K562 (cell line): ENCODE results near the gene TENT4B. TPM values are rescaled to one million over a fixed set of nuclear protein-coding genes. Genes with fewer than 3 reads are reported as not detected.
A peak's percentile ranks its signal among the peaks of the same experiment; 100 is the strongest.

ENCODE experiments used
- CAMTA2 ChIP-seq: fragments of 250-450 bp; sonication (Bioruptor Pico); conservative IDR thresholded peaks from 2 replicates; pipeline ENCODE4 v1.5.1; 2022
- IRF1 ChIP-seq: sonication (generic); formaldehyde crosslinking; IDR thresholded peaks from 2 replicates; pipeline ENCODE4 v1.8.0; 2022; ENCODE audit warnings: missing genetic modification reagents, mild to moderate bottlenecking, borderline replicate concordance
- RREB1 ChIP-seq: fragments of 250-450 bp; sonication (Bioruptor Pico); IDR thresholded peaks from 2 replicates; pipeline ENCODE4 v1.4.0; 2020
- SIX5 ChIP-seq, 2 experiments: IDR thresholded peaks; 2 replicates each; pipeline ENCODE4 v1.6.1; 2011; ENCODE audit warnings: low read length in 2 of 2, borderline replicate concordance in 1 of 2, low read depth in 1 of 2, mild to moderate bottlenecking in 1 of 2, moderate library complexity in 1 of 2; ENCODE audit not compliant: insufficient read depth in 1 of 2
- SMAD4 ChIP-seq: fragments of 250-450 bp; sonication (Bioruptor Pico); conservative IDR thresholded peaks from 2 replicates; pipeline ENCODE4 v1.8.0; 2021; ENCODE audit warnings: inconsistent platforms, mild to moderate bottlenecking, moderate library complexity
- ZNF121 ChIP-seq: sonication (generic); formaldehyde crosslinking; conservative IDR thresholded peaks from 2 replicates; pipeline ENCODE4 v1.8.0; 2022; ENCODE audit warnings: missing genetic modification reagents
- ZNF77 ChIP-seq: fragments of 250-450 bp; sonication (Bioruptor Pico); IDR thresholded peaks from 2 replicates; pipeline ENCODE4 v1.5.0; 2020
- polyA plus RNA-seq, 8 experiments: library from polyadenylated mRNA; depleted of rRNA in 4 of 8; stranded (reverse) in 5 of 8; unstranded in 3 of 8; fragments of >200 nt; fragmentation: Nextera tagmentation in 2 of 8; fragmentation: Illumina TruSeq in 1 of 8; extraction: Ambion mirVana in 2 of 8; extraction: Trizol in 1 of 8; gene quantifications; 2 replicates each; pipeline versions ENCODE4 v1.2.1 to v1.2.3, GENCODE V29; 2011 to 2014; ENCODE audit warnings: inconsistent platforms in 1 of 8, missing spikeins in 1 of 8
- total RNA-seq, 7 experiments: library from RNA; depleted of rRNA in 6 of 7; stranded (reverse); fragments of >200 nt in 6 of 7; fragmentation: Illumina TruSeq in 2 of 7; extraction: Trizol in 2 of 7; gene quantifications; 2 replicates each; pipeline versions ENCODE4 v1.2.1 to v1.2.3, GENCODE V29; 2011 to 2021; ENCODE audit warnings: low replicate concordance in 1 of 7
- TF ChIP-seq, protein P1 (sequence below): fragments of 200-600 bp; sonication (generic); IDR thresholded peaks from one replicate; pipeline ENCODE4 v1.6.1; 2012; ENCODE audit warnings: mild to moderate bottlenecking, low read depth, low read length, inconsistent platforms

TENT4B gene
- total and polyA plus RNA-seq, 9 of the 15 experiments (the other 6 are each of a cell fraction or from before 2014, with no cell fraction given) = 5.2 to 8.4 (median 7.0) TPM

DNA sequence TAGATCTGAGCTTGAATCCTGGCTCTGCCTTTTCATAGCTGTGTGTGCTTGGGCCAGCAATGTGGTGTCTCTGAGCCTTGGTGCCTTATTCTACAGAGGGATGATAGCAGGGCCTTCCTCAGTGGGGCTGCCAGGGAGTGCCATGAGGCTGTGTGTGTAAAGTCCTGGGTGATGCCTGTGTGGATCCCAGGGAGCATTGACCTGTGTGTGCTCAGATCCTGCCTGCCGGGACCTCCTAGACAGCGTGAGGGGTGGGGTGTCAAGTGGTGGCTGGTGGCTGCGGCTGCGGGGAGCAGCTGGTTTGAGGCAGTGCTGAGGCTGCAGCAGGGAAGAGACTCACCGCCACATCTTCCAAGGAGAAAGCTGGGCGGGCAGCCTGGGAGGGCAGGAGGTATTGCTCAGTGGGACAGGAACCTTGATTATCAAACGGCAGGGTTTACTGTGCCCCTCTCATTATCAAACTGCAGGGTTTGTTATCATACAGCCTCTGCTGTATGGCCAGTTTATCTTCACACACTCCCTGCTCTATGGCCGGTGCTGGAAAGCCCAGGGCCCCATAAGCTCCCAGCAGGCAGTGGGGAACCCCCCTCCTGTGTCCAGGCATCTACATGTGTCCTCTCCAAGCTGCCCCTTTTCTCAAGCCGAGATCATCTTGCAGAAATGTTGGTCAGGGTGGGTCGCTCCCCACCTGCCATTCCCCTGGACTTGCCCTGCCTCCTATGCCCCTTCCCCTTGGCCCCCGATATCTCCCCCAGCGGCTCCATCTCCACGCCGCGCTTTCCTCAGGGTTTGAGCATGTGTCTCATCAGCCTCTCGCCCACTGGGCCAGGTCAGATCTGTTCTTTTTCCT lies 110.2 kb downstream of the TENT4B start (continued):
- TF ChIP-seq, protein P1, sequence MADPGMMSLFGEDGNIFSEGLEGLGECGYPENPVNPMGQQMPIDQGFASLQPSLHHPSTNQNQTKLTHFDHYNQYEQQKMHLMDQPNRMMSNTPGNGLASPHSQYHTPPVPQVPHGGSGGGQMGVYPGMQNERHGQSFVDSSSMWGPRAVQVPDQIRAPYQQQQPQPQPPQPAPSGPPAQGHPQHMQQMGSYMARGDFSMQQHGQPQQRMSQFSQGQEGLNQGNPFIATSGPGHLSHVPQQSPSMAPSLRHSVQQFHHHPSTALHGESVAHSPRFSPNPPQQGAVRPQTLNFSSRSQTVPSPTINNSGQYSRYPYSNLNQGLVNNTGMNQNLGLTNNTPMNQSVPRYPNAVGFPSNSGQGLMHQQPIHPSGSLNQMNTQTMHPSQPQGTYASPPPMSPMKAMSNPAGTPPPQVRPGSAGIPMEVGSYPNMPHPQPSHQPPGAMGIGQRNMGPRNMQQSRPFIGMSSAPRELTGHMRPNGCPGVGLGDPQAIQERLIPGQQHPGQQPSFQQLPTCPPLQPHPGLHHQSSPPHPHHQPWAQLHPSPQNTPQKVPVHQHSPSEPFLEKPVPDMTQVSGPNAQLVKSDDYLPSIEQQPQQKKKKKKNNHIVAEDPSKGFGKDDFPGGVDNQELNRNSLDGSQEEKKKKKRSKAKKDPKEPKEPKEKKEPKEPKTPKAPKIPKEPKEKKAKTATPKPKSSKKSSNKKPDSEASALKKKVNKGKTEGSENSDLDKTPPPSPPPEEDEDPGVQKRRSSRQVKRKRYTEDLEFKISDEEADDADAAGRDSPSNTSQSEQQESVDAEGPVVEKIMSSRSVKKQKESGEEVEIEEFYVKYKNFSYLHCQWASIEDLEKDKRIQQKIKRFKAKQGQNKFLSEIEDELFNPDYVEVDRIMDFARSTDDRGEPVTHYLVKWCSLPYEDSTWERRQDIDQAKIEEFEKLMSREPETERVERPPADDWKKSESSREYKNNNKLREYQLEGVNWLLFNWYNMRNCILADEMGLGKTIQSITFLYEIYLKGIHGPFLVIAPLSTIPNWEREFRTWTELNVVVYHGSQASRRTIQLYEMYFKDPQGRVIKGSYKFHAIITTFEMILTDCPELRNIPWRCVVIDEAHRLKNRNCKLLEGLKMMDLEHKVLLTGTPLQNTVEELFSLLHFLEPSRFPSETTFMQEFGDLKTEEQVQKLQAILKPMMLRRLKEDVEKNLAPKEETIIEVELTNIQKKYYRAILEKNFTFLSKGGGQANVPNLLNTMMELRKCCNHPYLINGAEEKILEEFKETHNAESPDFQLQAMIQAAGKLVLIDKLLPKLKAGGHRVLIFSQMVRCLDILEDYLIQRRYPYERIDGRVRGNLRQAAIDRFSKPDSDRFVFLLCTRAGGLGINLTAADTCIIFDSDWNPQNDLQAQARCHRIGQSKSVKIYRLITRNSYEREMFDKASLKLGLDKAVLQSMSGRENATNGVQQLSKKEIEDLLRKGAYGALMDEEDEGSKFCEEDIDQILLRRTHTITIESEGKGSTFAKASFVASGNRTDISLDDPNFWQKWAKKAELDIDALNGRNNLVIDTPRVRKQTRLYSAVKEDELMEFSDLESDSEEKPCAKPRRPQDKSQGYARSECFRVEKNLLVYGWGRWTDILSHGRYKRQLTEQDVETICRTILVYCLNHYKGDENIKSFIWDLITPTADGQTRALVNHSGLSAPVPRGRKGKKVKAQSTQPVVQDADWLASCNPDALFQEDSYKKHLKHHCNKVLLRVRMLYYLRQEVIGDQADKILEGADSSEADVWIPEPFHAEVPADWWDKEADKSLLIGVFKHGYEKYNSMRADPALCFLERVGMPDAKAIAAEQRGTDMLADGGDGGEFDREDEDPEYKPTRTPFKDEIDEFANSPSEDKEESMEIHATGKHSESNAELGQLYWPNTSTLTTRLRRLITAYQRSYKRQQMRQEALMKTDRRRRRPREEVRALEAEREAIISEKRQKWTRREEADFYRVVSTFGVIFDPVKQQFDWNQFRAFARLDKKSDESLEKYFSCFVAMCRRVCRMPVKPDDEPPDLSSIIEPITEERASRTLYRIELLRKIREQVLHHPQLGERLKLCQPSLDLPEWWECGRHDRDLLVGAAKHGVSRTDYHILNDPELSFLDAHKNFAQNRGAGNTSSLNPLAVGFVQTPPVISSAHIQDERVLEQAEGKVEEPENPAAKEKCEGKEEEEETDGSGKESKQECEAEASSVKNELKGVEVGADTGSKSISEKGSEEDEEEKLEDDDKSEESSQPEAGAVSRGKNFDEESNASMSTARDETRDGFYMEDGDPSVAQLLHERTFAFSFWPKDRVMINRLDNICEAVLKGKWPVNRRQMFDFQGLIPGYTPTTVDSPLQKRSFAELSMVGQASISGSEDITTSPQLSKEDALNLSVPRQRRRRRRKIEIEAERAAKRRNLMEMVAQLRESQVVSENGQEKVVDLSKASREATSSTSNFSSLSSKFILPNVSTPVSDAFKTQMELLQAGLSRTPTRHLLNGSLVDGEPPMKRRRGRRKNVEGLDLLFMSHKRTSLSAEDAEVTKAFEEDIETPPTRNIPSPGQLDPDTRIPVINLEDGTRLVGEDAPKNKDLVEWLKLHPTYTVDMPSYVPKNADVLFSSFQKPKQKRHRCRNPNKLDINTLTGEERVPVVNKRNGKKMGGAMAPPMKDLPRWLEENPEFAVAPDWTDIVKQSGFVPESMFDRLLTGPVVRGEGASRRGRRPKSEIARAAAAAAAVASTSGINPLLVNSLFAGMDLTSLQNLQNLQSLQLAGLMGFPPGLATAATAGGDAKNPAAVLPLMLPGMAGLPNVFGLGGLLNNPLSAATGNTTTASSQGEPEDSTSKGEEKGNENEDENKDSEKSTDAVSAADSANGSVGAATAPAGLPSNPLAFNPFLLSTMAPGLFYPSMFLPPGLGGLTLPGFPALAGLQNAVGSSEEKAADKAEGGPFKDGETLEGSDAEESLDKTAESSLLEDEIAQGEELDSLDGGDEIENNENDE = no peak
- no peak for TF ChIP-seq CAMTA2 (CRISPR knock-in tag)
- no peak for TF ChIP-seq SIX5 (IDR thresholded peaks at IDR 0.05; ENCODE audit: borderline replicate concordance in 1 of 2, insufficient read depth in 1 of 2, low read depth in 1 of 2, low read length in 2 of 2)
- TF ChIP-seq ZNF121 = no peak
- no peak for TF ChIP-seq RREB1 (CRISPR knock-in tag)
- TF ChIP-seq ZNF77 (CRISPR knock-in tag) = no peak
- TF ChIP-seq IRF1 (CRISPR knock-in tag) = no peak
- peak; percentile 58 for TF ChIP-seq SMAD4 (CRISPR knock-in tag)
